ENCODE data around the gene C3AR1.
"Not testable (repeated sequence)": the region's sequence is repeated elsewhere in the genome, so short reads cannot be mapped to it uniquely, and the experiment has no call there.

Gene C3AR1

DNA sequence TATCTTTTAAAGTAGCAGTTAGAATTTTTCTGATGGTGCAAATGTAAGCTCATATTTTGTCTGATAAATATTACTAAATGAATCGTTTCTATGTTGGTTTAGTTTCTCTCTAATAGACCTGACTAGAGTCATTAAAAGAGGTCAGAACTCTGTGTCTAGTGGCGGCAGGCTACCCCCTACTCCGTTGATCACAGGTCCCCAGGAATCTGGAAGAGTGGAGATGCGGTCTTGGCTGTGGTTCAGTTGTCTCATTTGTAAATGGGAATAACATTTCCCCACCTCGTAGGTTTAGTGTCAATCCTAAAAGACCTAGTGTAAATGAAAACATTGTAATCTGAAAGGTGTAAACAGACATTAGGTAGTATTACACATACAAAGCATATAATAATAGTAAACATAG is 38.3 kb downstream of the C3AR1 start:
- no peak for DNase-seq (ENCODE audit: low read depth)

DNA sequence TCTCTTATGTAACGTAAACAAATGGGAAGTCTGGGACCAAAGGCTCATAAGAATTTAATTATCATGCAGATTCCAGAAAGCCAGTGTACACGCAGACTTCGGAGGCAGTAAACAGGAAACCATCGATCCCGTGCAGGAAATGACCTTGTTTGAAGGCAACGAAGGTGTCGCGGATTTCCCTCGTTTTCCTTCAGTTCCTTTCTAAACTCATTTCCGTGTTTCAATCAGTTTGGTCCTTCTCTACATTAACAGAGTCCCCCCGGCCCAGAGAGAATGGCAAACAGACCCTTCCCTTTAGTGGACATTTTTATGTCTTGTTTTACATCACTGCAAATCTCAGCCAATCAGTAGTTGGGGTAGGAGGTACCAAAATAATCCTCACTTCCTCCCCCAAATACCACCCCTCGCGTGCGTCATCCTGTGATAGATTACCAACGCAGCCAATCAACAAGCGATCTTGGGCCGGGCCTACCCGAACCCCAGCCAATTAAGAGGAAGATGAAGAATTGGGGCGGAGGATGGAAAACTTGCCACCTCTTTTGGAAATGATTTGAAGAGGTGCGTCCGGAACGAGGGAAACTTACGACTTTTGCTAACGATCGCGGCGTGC is 39.8 kb downstream of the C3AR1 start:
- DNase-seq (ENCODE audit: low read depth) = peak; percentile 99

DNA sequence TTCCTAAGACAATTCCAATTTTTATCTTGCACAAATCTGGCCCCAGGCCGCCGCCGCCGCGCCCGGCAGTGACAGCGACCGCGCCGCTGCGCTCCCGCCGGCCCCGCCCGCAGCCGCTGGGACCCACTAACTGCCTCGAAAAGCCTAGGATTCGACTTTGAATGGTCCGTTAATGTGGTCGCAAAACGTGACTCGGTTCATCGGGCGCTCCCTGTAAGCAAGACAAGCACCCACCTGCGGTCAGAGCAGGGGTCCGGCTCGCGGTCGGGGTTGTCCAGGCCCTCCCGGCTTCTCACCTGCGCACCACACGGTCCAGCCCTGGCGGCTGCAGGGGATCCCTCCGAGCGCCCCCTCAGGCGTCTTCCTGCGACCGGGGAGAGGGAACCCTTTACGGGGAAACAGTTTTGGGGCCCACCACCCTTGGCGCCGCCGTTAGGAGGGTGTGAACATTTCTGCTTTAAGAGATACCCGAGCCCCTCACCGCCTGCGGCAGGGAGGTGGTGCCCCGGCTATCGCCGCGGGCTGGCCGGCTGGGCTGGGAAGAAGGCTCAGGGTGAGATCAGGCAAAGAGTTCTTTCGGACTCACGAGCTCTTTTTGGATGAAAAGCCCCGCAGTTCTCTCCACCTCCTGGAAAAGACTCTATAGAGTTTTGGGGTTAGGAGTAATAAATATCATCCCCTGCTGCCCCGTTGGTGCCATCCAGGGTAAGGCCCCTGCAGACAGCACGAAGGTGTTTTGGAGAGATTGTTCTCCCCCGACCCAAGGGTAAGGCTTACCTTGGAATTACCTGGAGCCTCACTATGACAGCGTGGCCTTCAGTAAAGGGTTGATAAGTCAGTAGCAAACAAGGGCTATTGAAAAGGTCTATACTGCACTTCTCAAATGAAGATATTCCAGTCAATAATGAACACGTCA is 47.2 kb downstream of the C3AR1 start:
- no peak for DNase-seq (ENCODE audit: low read depth)

DNA sequence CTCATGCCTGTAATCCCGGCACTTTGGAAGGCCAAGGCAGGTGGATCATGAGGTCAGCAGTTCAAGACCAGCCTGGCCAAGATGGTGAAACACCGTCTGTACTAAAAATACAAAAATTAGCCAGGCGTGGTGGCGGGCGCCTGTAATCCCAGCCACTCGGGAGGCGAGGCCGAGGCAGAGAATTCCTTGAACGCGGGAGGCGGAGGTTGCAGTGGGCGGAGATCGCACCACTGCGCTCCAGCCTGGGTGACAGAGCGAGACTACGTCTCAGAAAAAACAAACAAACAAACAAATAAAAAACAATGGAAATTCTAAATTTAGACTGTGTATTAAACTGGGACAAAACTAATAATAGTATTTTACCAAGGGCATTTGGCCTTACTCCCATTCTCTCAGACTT is 47.9 kb downstream of the C3AR1 start:
- not testable (repeated sequence) for DNase-seq (ENCODE audit: low read depth)

DNA sequence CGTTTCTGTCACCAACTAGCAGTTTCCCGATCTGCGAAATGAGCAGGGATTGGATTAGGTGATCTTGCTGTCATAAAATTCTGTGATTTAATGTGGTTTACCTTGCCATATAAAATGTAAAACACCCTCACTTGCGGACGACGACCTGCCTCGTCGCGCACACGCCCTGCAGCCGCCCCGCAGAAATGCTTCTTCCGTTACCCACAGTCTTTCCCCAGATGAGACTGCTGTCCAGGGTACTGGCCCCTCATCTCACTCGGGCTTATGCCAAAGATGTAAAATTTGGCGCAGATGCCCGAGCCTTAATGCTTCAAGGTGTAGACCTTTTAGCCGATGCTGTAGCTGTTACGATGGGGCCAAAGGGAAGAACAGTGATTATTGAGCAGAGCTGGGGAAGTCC is 51.3 kb downstream of the C3AR1 start:
- DNase-seq (ENCODE audit: low read depth) = no peak

DNA sequence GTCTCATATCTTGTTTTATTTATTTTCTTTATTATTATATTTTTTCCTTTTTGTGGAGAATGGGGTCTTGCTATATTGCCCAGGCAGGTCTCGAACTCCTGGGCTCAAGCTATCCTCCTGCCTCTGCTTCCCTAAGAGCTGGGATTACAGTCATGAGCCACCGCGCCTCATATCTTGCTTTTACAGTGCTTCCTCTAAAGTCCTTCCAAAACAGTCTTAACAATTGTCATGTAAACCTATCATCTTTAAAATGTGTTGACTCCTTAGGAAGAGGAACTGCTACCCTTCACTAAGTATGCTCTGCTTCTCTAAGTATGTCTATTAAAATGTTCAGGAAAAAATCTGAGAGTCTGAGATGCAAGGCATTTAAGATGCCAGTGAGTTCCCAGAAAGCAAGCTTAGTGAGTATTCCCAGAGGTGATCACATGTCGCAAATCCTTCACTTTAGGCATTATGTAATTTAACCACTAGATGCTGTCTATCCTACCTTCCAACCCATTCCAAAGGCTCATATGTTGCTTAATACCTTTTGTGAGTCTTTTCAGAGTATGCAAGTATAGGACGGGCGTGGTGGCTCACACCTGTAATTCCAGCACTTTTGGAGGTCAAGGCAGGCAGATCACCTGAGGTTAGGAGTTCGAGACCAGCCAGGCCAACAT is 53.4 kb downstream of the C3AR1 start:
- DNase-seq (ENCODE audit: low read depth) = no peak

DNA sequence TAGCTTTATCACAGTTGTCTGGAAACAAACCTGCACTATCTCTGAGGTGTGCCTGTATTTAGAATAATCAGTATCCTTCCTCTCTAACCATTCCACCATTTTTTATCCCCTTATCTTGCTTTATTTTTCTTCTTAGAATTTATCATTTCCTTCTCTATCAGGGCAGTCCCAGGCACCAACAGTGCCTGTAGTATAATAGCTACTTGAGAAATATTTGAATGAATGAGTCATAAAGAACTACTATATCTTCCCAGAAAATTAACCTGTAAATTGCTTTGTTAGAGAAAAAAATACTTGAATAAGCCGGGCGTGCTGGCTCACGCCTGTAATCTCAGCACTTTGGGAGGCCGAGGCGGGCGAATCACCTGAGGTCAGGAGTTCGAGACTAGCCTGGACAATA is 54.8 kb downstream of the C3AR1 start:
- no peak for DNase-seq (ENCODE audit: low read depth)
